BLaER1 (cell line): ENCODE results near the gene NAALADL1.
"Not testable (repeated sequence)": the region's sequence is repeated elsewhere in the genome, so short reads cannot be mapped to it uniquely, and the experiment has no call there.

Source experiments
- H3K27ac ChIP-seq: shearing (Covaris generic); formaldehyde crosslinking; 2 replicates; pipeline ENCODE4 v1.8.1; 2022
- H3K27me3 ChIP-seq: shearing (Covaris generic); formaldehyde crosslinking; 2 replicates; pipeline ENCODE4 v1.8.1; 2022
- H3K36me3 ChIP-seq: shearing (Covaris generic); formaldehyde crosslinking; 2 replicates; pipeline ENCODE4 v1.8.1; 2022
- H3K4me1 ChIP-seq: shearing (Covaris generic); formaldehyde crosslinking; 2 replicates; pipeline ENCODE4 v1.8.1; 2022
- H3K4me2 ChIP-seq: shearing (Covaris generic); formaldehyde crosslinking; 2 replicates; pipeline ENCODE4 v1.8.1; 2022
- H3K4me3 ChIP-seq: shearing (Covaris generic); formaldehyde crosslinking; 2 replicates; pipeline ENCODE4 v1.8.1; 2022
- H3K9ac ChIP-seq: shearing (Covaris generic); formaldehyde crosslinking; 2 replicates; pipeline ENCODE4 v1.8.1; 2022
- H3K9me3 ChIP-seq: shearing (Covaris generic); formaldehyde crosslinking; 2 replicates; pipeline ENCODE4 v1.8.1; 2022
- H4K20me1 ChIP-seq: shearing (Covaris generic); formaldehyde crosslinking; 2 replicates; pipeline ENCODE4 v1.8.1; 2022
- Cebpa-rat ChIP-seq: shearing (Covaris generic); IDR thresholded peaks from 2 replicates; pipeline ENCODE4 v1.8.1; 2022

Gene NAALADL1

DNA sequence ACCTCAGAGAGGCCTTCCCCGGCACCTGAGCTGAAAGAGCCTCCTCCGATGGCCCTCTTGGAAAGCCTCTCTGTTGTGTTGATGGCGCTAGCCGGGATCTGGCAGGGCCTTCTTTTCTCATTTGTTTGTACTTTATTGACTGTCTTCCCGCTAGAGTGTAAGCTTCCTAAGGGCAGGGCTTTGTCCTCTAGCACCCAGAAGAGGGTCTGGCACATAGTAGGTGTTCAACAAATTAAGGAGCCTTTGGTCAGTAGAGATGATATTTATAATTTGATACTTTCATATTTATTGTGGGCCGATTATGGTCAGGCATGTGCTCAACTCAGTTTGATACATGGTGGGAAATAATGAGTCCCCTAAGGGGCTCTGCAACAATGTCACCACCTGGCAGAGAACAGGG lies 40.4 kb downstream of the NAALADL1 start:
- no peak overlapping the region for H3K27ac ChIP-seq
- H3K4me3 ChIP-seq = no peak overlapping the region
- H4K20me1 ChIP-seq = no peaks in the 10 kb centered on the region; the same call in 1 of the 2 replicates
- TF ChIP-seq Cebpa-rat = no peak
- peaks cover 37% of the 10 kb centered on the region for H3K4me1 ChIP-seq
- H3K36me3 ChIP-seq = peaks cover 53% of the 10 kb centered on the region
- H3K9me3 ChIP-seq = no peaks in the 10 kb centered on the region
- no peak overlapping the region for H3K9ac ChIP-seq
- H3K27me3 ChIP-seq = no peaks in the 10 kb centered on the region
- no peak overlapping the region for H3K4me2 ChIP-seq

DNA sequence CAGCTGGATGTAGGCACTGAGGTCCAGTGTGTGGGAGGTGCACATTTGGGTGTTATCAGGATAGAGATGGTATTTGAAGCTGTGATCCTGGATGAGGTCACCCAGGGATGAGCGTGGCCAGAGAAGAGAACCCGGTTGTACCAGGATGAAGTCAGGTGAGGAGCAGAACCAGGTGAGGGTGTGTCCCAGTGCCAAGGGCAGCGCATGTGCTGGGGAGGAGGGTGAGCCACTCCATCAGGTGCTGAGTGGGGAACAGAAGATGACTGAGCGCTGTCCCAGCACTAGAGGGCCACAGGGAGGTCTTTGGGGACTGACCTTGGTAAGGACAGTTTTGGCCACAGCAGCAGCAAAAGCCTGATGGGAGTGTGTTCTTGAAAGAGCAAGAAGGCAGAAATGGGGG lies 41.6 kb downstream of the NAALADL1 start:
- Histone ChIP-seq H3K9ac (0 out of 2 replicates have a peak overlapping the region, but pooled peaks have one; percentile 28), H3K4me3 (no peak overlapping the region), H3K27ac (no peak overlapping the region), H3K9me3 (no peaks in the 10 kb centered on the region), H3K27me3 (no peaks in the 10 kb centered on the region), H3K36me3 (peaks cover 45% of the 10 kb centered on the region), H4K20me1 (no peaks in the 10 kb centered on the region; the same call in 1 of the 2 replicates), H3K4me1 (peaks cover 40% of the 10 kb centered on the region), H3K4me2 (peak overlapping the region; percentile 92)
- TF ChIP-seq Cebpa-rat = no peak

DNA sequence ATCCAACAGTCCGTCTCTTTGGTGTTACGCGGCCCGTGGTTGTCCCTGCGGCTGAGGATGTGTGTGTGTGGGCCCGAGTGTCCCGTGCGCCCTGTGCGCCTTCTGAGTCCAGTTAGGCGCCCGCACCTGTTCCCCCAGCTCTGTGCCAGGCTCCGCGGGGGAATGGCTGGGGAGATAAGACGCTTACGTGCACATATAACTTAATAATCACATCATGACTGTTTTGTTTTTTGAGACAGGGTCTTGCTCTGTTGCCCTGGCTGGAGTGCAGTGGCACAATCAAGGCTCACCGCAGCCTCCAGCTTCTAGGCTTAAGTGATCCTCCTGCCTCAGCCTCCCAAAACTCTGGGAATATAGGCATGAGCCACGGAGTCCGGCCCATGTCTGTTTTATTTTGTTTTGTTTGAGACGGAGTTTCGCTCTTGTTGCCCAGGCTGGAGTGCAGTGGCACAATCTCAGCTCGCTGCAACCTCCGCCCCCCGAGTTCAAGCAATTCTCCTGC lies 43.6 kb downstream of the NAALADL1 start:
- TF ChIP-seq Cebpa-rat = no peak

DNA sequence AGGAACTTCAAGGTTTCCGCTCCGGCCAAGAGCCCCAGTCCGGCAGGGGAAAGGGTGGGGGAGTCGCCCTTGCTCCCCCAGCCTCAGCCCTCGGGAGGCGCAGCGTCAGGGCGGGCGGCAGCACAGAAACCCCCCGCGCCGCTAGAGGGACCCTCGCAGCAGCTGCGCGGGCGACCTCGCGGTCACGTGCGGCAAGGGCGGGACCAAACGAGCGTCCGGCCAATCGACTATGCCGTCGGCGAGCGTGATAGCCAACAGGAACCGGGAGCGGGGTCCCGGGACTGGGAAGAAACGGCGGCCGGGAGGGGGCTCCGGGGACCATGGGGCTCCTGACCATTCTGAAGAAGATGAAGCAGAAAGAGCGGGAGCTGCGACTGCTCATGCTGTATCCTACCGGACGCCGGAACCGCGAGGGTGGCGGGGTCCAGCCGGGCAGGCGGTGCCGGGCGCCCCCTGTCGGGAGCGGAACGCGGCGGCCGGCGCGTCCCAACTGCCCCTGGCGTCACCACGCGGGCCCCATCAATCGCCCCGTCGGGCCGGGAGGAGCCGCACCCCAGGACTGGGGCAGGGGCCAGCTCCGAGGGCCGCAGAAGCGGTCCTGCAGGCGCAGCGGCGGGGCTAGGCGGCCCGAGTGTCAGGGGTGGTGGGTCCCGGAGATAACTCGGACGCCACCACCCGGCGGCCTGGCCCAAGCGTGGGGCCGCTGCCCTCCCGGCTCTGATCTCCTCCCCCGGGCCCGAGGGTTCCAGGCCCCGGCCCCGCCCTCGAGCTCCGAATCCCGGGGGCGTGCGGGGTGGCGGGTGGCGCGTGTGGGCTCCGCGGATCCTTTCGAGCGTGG lies 44.2 kb downstream of the NAALADL1 start, which contains the start of gene ARL2:
Gene ARL2 (plus strand): TSS at position 273 of the 838 bp plus-strand sequence. CDS start 48 bp downstream, at position 321.
- Histone ChIP-seq H3K9me3 (no peaks in the 10 kb centered on the region), H3K4me2 (peak within 1 kb of the TSS; percentile 92), H3K36me3 (peaks cover 19% of the 10 kb centered on the region), H3K27ac (peak within 1 kb of the TSS; percentile 94), H3K9ac (peak within 1 kb of the TSS; percentile 86), H3K4me1 (peaks cover 40% of the 10 kb centered on the region), H3K4me3 (peak within 1 kb of the TSS; percentile 77), H3K27me3 (no peaks in the 10 kb centered on the region), H4K20me1 (no peaks in the 10 kb centered on the region; the same call in 1 of the 2 replicates)
- no peak for TF ChIP-seq Cebpa-rat

More for the DNA sequence above, 43.6 kb downstream of the NAALADL1 start:
- Histone ChIP-seq H3K4me3 (peak overlapping the region; percentile 77), H3K27ac (peak overlapping the region; percentile 94), H3K4me1 (peaks cover 40% of the 10 kb centered on the region), H3K9ac (peak overlapping the region; percentile 86), H3K36me3 (peaks cover 26% of the 10 kb centered on the region), H3K27me3 (no peaks in the 10 kb centered on the region), H3K4me2 (peak overlapping the region; percentile 92), H4K20me1 (no peaks in the 10 kb centered on the region; the same call in 1 of the 2 replicates), H3K9me3 (no peaks in the 10 kb centered on the region)

DNA sequence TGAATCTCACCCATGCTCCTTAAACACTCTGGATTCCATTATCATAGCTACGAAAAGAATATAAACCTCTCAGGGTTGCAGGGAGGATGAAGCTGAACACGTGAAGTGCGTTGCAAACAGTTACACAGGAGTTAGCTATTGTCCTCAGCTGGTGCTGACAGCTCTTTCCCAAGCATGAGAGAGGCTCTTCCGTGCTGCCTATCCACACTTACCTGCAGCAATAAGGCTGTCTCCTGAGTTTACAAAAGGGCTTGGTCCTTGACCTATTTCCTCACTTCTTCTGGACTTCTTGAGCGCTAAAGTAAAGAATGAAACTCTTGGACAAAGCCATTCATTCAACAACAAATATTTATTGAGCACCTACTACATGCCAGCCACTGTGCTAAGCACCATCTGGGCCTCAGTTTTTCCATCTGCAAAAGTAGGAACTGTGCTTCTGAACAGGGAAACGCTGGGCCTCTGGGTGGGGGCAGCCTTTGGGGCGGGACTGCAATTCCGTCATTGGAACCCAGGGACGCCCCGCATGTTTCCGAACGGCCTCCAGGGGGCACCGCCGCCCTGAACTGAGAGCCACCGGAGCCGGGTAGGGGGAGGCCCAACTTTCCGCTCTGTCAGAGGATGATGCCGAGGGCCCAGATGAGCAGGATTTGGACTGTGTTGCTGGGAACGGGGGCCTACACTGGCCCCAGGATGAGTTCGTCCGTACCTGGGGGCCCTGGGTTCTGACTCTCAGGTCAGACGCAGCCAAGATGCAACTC lies 45.0 kb downstream of the NAALADL1 start:
- Histone ChIP-seq H3K4me1 (peaks cover 40% of the 10 kb centered on the region), H3K4me3 (peak overlapping the region; percentile 77), H3K27me3 (no peaks in the 10 kb centered on the region), H3K9ac (peak overlapping the region; percentile 86), H4K20me1 (no peaks in the 10 kb centered on the region; the same call in 1 of the 2 replicates), H3K27ac (peak overlapping the region; percentile 94), H3K9me3 (no peaks in the 10 kb centered on the region), H3K4me2 (peak overlapping the region; percentile 92), H3K36me3 (peaks cover 11% of the 10 kb centered on the region)
- no peak for TF ChIP-seq Cebpa-rat

DNA sequence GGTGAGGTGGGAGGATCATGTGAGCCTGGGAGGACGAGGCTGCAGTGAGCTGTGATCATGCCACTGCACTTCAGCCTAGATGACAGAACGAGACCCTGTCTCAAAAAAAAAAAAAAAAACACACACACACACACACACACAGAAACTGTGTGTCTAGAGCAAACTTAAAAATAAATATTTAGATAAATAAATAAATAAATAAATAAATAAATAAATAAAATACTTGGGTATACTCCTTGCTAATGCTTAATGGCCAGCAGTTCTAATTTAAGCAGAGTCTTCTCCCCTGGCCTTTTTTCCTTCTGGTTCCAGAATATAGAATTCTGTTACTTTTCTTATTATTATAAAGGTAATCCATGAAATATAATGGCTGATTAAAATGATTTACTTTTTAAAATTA lies 49.5 kb downstream of the NAALADL1 start:
- H3K4me1 ChIP-seq = peaks cover 7% of the 10 kb centered on the region
- no peaks in the 10 kb centered on the region for H3K36me3 ChIP-seq
- H3K4me2 ChIP-seq = no peak overlapping the region
- no peaks in the 10 kb centered on the region for H4K20me1 ChIP-seq
- no peaks in the 10 kb centered on the region for H3K27me3 ChIP-seq
- no peaks in the 10 kb centered on the region for H3K9me3 ChIP-seq
- no peak overlapping the region for H3K9ac ChIP-seq
- H3K4me3 ChIP-seq = no peak overlapping the region
- TF ChIP-seq Cebpa-rat = no peak
- no peak overlapping the region for H3K27ac ChIP-seq

DNA sequence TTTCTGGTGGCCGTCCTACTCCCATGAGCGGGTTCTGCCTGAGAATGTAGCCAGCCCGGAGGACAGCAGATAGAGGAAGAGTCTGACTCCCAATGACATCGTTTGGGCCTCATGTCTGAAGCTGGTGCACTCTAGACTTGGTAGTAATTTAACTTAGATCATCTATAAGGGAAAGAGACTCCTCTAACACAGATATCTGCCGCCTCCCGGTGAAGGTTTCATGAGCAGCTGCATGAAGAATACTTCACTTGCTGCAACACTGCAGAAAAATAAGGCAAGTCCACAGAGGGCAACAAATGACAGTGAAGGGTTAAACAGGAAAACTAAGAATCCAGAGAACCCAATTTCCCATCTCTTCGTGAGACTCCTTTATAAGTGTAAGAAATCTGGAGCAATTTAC lies 50.3 kb downstream of the NAALADL1 start:
- Histone ChIP-seq H3K36me3 (no peaks in the 10 kb centered on the region), H3K9ac (no peak overlapping the region), H3K27me3 (no peaks in the 10 kb centered on the region), H3K27ac (no peak overlapping the region), H3K4me3 (no peak overlapping the region), H3K9me3 (no peaks in the 10 kb centered on the region), H3K4me1 (peaks cover 3% of the 10 kb centered on the region), H3K4me2 (no peak overlapping the region), H4K20me1 (no peaks in the 10 kb centered on the region)
- no peak for TF ChIP-seq Cebpa-rat

DNA sequence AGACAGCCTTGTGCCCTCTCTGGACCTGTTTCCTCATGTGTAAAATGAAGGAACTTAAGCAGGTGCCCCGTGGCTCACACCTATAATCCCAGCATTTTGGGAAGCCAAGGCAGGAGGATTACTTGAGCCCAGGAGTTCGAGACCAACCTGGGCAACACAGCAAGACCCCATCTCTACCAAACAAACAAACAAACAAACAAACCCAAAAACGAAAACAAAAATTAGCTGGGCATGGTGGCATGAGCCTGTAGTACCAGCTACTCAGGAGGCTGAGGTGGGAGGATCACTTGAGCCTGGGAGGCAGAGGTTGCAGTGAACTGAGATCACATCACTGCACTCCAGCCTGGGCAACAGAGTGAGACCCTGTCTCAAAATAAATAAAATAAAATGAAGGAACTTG lies 54.4 kb downstream of the NAALADL1 start:
- H3K4me2 ChIP-seq, H3K27ac ChIP-seq, H4K20me1 ChIP-seq, H3K36me3 ChIP-seq, H3K4me3 ChIP-seq, H3K27me3 ChIP-seq, H3K9ac ChIP-seq, H3K4me1 ChIP-seq, H3K9me3 ChIP-seq: not testable (repeated sequence)

DNA sequence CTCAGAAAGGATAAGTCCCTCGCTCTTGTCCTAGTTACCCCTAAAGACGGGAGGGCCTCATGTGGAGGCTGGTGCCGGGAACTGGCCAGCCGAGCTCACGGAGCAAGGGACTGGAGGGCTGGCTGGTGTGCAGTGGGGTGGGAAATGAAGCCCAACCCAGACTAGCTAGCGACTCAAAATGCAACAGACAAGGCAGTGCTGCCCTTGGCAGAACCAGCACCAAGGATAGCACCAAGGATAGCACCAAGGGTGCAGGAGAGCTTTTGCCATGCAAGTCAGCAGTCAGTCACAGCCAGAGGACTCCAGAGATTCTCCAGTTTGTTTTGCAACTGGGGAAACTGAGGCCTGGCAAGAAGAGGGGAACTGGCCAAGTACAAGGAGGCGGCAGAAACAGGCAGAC lies 55.1 kb downstream of the NAALADL1 start:
- no peak overlapping the region for H3K27ac ChIP-seq
- H4K20me1 ChIP-seq = no peaks in the 10 kb centered on the region
- no peak for TF ChIP-seq Cebpa-rat
- no peaks in the 10 kb centered on the region for H3K36me3 ChIP-seq
- no peak overlapping the region for H3K9ac ChIP-seq
- peaks cover 7% of the 10 kb centered on the region for H3K4me1 ChIP-seq
- no peak overlapping the region for H3K4me3 ChIP-seq
- H3K27me3 ChIP-seq = no peaks in the 10 kb centered on the region
- H3K9me3 ChIP-seq = no peaks in the 10 kb centered on the region
- no peak overlapping the region for H3K4me2 ChIP-seq

DNA sequence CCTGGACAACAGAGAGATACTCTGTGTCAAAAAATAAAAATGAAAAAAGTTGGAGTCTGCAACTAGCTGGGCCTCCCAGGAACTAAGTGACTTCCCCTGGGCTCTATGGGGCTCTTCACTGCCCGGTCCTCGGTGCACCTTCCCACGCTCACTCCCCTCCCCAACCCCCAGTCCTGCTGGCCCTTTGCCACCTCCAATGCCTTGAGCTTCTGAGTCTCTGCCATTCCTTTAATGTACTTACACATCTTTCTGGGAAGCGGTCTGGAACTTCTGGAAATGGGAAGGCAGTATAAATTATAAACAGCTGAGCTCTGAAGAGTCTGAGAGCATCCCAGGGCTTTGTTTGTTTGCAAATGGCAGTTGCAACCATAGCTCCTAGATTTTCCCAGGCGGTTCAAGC lies 55.6 kb downstream of the NAALADL1 start:
- Histone ChIP-seq H3K36me3 (no peaks in the 10 kb centered on the region), H3K4me3 (no peak overlapping the region), H3K4me2 (no peak overlapping the region), H3K27me3 (no peaks in the 10 kb centered on the region), H4K20me1 (no peaks in the 10 kb centered on the region), H3K9me3 (no peaks in the 10 kb centered on the region), H3K27ac (no peak overlapping the region), H3K4me1 (peaks cover 13% of the 10 kb centered on the region), H3K9ac (no peak overlapping the region)
- no peak for TF ChIP-seq Cebpa-rat
